HepG2 (cell line): Measurements from ENCODE around the gene TOM1L2. TPM values are rescaled to one million over a fixed set of nuclear protein-coding genes. Genes with fewer than 3 reads are reported as not detected.
A peak's percentile ranks its signal among the peaks of the same experiment; 100 is the strongest.

Experiments
- ATRX ChIP-seq: sonication (generic); formaldehyde crosslinking; IDR thresholded peaks from 2 replicates; pipeline ENCODE4 v1.4.0; 2020; ENCODE audit warnings: missing genetic modification reagents, borderline replicate concordance
- BHLHE40 ChIP-seq: IDR thresholded peaks from 2 replicates; pipeline ENCODE4 v1.6.1; 2011; ENCODE audit warnings: low read length, improper control_type of control experiment
- CHD2 ChIP-seq: IDR thresholded peaks from 2 replicates; pipeline ENCODE4 v1.6.1; 2011; ENCODE audit warnings: low read depth, low read length, improper control_type of control experiment
- HIVEP1 ChIP-seq: sonication (generic); formaldehyde crosslinking; IDR thresholded peaks from 2 replicates; pipeline ENCODE4 v1.4.0; 2020; ENCODE audit warnings: mild to moderate bottlenecking, missing genetic modification reagents
- KDM1A ChIP-seq: IDR thresholded peaks from 2 replicates; pipeline ENCODE4 v1.6.1; 2016; ENCODE audit warnings: missing compliant biosample characterization
- MAFG ChIP-seq: sonication (generic); formaldehyde crosslinking; IDR thresholded peaks from 2 replicates; pipeline ENCODE4 v1.5.1; 2020; ENCODE audit warnings: mild to moderate bottlenecking, missing genetic modification reagents
- MTA1 ChIP-seq: sonication (generic); formaldehyde crosslinking; IDR thresholded peaks from 2 replicates; pipeline ENCODE4 v1.4.0; 2020; ENCODE audit warnings: missing genetic modification reagents, mild to moderate bottlenecking, borderline replicate concordance
- NFE2L2 ChIP-seq: fragments of 150-350 bp; IDR thresholded peaks from 2 replicates; pipeline ENCODE4 v1.6.1; 2014; ENCODE audit warnings: low read length
- RBFOX2 ChIP-seq: fragments of 200-400 bp; formaldehyde crosslinking; IDR thresholded peaks from 2 replicates; pipeline ENCODE4 v1.6.1; 2017; ENCODE audit warnings: low read depth, mild to moderate bottlenecking, low read length
- RNF2 ChIP-seq: fragments of 450-650 bp; conservative IDR thresholded peaks from 2 replicates; pipeline ENCODE4 v1.6.1; 2016; ENCODE audit warnings: low read depth
- ZNF12 ChIP-seq: sonication (generic); formaldehyde crosslinking; IDR thresholded peaks from 2 replicates; pipeline ENCODE4 v1.5.0; 2020; ENCODE audit warnings: missing genetic modification reagents
- ZNF264 ChIP-seq: sonication (generic); formaldehyde crosslinking; IDR thresholded peaks from 2 replicates; pipeline ENCODE4 v1.4.0; 2020; ENCODE audit warnings: missing genetic modification reagents
- ZNF674 ChIP-seq: sonication (generic); formaldehyde crosslinking; IDR thresholded peaks from 2 replicates; pipeline ENCODE4 v1.5.0; 2020; ENCODE audit warnings: low read depth, mild to moderate bottlenecking, missing genetic modification reagents
- polyA plus RNA-seq, 8 experiments: library from polyadenylated mRNA; depleted of rRNA in 3 of 8; stranded (reverse) in 7 of 8; unstranded in 1 of 8; fragments of >200 nt; fragmentation: Illumina TruSeq in 4 of 8; extraction: Trizol in 4 of 8; gene quantifications; 2 replicates each; pipeline versions ENCODE4 v1.2.1 to v1.2.3, GENCODE V29; 2011 to 2016; ENCODE audit warnings: low read depth in 4 of 8, missing spikeins in 1 of 8, mixed read lengths in 1 of 8; ENCODE audit not compliant: insufficient read depth in 1 of 8
- total RNA-seq, 5 experiments: library from RNA; depleted of rRNA; stranded (reverse); fragments of >200 nt; fragmentation: Illumina TruSeq; extraction: Trizol; gene quantifications; 2 replicates each; pipeline ENCODE4 v1.2.3, GENCODE V29; 2016; ENCODE audit warnings: low read depth in 1 of 5
- TF ChIP-seq, protein P1 (sequence below): sonication (generic); formaldehyde crosslinking; IDR thresholded peaks from 2 replicates; pipeline ENCODE4 v1.8.0; 2022; ENCODE audit warnings: missing genetic modification reagents, low read depth, mild to moderate bottlenecking, borderline replicate concordance
- TF ChIP-seq, protein P2 (sequence below): IDR thresholded peaks from 2 replicates; pipeline ENCODE4 v1.6.1; 2016; ENCODE audit warnings: low read depth, control low read depth
- TF ChIP-seq, protein P3 (sequence below): sonication (generic); formaldehyde crosslinking; IDR thresholded peaks from 2 replicates; pipeline ENCODE4 v1.8.1; 2023; ENCODE audit warnings: mild to moderate bottlenecking, moderate library complexity, missing genetic modification reagents
- TF ChIP-seq, protein P4 (sequence below): sonication (generic); formaldehyde crosslinking; IDR thresholded peaks from 2 replicates; pipeline ENCODE4 v1.5.0; 2020; ENCODE audit warnings: mild to moderate bottlenecking, missing genetic modification reagents, borderline replicate concordance
- TF ChIP-seq, protein P5 (sequence below): sonication (generic); formaldehyde crosslinking; conservative IDR thresholded peaks from 2 replicates; pipeline ENCODE4 v1.4.0; 2020; ENCODE audit warnings: missing genetic modification reagents
- TF ChIP-seq, protein P6 (sequence below): sonication (generic); formaldehyde crosslinking; IDR thresholded peaks from 2 replicates; pipeline ENCODE4 v1.4.0; 2020; ENCODE audit warnings: missing genetic modification reagents, borderline replicate concordance

The TOM1L2 gene
- total and polyA plus RNA-seq, 2 of the 13 experiments (the other 11 are each of a cell fraction or from before 2014, with no cell fraction given): 4.7 to 7.4 TPM

DNA sequence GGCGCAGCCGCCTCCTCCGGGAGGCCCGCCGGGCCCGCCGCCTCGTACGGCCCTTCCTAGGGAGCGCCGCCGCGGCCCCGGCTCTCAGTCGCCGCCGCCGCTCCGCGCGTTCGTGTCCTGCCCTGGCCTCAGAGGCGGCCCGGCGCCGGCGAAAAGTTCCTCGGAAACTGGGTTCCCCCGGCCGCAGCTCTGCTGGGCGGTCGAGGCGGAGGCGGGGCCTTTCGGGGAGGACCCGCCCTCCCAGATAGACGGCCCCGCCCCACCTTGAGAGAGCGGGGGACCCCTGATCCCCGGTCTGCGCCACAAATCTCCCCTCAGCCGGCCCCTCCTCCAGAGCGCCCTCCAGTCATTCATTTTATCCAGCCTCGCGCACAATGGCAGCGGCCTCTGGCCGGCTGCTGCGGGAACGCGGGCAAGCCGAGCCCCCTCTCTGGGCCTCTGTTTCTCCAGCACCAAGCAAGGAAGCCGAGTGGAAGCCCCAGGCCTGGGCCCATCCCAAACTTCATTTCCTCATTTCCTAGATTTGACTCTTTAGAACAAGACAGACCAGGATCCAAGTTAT is 135.3 kb downstream of the TOM1L2 start, which contains the start of gene SREBF1 (continued):
- TF ChIP-seq BHLHE40: no peak
- no peak for TF ChIP-seq ZNF12 (CRISPR knock-in tag)
- TF ChIP-seq RNF2: no peak
- 0 out of 2 replicates have a peak, but pooled peaks have one; percentile 8 for TF ChIP-seq MTA1 (CRISPR knock-in tag)
- no peak for TF ChIP-seq HIVEP1
- TF ChIP-seq, protein P1, sequence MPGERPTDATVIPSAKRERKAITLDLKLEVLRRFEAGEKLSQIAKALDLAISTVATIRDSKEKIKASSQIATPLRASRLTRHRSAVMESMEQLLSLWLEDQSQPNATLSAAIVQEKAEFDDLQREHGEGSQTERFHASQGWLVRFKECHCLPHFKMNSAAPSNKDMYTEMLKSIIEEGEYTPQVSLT (CRISPR knock-in tag): no peak
- no peak for TF ChIP-seq NFE2L2
- TF ChIP-seq, protein P2, sequence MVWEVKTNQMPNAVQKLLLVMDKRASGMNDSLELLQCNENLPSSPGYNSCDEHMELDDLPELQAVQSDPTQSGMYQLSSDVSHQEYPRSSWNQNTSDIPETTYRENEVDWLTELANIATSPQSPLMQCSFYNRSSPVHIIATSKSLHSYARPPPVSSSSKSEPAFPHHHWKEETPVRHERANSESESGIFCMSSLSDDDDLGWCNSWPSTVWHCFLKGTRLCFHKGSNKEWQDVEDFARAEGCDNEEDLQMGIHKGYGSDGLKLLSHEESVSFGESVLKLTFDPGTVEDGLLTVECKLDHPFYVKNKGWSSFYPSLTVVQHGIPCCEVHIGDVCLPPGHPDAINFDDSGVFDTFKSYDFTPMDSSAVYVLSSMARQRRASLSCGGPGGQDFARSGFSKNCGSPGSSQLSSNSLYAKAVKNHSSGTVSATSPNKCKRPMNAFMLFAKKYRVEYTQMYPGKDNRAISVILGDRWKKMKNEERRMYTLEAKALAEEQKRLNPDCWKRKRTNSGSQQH (CRISPR knock-in tag): 0 out of 2 replicates have a peak, but pooled peaks have one; percentile 26
- TF ChIP-seq, protein P3, sequence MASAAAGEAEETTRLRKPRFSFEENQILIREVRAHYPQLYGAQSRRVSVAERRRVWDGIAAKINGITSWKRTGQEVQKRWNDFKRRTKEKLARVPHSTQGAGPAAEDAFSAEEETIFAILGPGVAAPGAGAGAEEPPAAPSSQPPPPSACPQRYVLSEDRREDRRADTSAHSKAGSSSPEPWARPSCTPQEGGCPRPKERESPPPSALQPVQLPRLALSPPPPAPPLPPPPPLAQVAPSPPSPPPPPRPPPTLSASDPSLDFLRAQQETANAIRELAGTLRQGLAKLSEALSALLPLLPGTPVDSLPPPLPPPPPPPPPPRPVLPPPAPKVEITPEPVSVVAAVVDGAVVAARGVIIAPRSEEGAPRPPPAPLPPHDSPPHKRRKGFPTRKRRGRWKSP (CRISPR knock-in tag): no peak; the same call in 1 of the 2 replicates
- TF ChIP-seq KDM1A (CRISPR knock-in tag): no peak
- 0 out of 2 replicates have a peak, but pooled peaks have one; percentile 29 for TF ChIP-seq CHD2
- TF ChIP-seq ATRX: no peak
- TF ChIP-seq MAFG (CRISPR knock-in tag): no peak
- TF ChIP-seq ZNF674 (CRISPR knock-in tag): no peak
- TF ChIP-seq, protein P4, sequence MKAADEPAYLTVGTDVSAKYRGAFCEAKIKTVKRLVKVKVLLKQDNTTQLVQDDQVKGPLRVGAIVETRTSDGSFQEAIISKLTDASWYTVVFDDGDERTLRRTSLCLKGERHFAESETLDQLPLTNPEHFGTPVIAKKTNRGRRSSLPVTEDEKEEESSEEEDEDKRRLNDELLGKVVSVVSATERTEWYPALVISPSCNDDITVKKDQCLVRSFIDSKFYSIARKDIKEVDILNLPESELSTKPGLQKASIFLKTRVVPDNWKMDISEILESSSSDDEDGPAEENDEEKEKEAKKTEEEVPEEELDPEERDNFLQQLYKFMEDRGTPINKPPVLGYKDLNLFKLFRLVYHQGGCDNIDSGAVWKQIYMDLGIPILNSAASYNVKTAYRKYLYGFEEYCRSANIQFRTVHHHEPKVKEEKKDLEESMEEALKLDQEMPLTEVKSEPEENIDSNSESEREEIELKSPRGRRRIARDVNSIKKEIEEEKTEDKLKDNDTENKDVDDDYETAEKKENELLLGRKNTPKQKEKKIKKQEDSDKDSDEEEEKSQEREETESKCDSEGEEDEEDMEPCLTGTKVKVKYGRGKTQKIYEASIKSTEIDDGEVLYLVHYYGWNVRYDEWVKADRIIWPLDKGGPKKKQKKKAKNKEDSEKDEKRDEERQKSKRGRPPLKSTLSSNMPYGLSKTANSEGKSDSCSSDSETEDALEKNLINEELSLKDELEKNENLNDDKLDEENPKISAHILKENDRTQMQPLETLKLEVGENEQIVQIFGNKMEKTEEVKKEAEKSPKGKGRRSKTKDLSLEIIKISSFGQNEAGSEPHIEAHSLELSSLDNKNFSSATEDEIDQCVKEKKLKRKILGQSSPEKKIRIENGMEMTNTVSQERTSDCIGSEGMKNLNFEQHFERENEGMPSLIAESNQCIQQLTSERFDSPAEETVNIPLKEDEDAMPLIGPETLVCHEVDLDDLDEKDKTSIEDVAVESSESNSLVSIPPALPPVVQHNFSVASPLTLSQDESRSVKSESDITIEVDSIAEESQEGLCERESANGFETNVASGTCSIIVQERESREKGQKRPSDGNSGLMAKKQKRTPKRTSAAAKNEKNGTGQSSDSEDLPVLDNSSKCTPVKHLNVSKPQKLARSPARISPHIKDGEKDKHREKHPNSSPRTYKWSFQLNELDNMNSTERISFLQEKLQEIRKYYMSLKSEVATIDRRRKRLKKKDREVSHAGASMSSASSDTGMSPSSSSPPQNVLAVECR: no peak
- TF ChIP-seq ZNF264 (CRISPR knock-in tag): peak; percentile 99
- peak; percentile 94 for TF ChIP-seq RBFOX2
- TF ChIP-seq, protein P5, sequence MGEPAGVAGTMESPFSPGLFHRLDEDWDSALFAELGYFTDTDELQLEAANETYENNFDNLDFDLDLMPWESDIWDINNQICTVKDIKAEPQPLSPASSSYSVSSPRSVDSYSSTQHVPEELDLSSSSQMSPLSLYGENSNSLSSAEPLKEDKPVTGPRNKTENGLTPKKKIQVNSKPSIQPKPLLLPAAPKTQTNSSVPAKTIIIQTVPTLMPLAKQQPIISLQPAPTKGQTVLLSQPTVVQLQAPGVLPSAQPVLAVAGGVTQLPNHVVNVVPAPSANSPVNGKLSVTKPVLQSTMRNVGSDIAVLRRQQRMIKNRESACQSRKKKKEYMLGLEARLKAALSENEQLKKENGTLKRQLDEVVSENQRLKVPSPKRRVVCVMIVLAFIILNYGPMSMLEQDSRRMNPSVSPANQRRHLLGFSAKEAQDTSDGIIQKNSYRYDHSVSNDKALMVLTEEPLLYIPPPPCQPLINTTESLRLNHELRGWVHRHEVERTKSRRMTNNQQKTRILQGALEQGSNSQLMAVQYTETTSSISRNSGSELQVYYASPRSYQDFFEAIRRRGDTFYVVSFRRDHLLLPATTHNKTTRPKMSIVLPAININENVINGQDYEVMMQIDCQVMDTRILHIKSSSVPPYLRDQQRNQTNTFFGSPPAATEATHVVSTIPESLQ (CRISPR knock-in tag): no peak
- TF ChIP-seq, protein P6, sequence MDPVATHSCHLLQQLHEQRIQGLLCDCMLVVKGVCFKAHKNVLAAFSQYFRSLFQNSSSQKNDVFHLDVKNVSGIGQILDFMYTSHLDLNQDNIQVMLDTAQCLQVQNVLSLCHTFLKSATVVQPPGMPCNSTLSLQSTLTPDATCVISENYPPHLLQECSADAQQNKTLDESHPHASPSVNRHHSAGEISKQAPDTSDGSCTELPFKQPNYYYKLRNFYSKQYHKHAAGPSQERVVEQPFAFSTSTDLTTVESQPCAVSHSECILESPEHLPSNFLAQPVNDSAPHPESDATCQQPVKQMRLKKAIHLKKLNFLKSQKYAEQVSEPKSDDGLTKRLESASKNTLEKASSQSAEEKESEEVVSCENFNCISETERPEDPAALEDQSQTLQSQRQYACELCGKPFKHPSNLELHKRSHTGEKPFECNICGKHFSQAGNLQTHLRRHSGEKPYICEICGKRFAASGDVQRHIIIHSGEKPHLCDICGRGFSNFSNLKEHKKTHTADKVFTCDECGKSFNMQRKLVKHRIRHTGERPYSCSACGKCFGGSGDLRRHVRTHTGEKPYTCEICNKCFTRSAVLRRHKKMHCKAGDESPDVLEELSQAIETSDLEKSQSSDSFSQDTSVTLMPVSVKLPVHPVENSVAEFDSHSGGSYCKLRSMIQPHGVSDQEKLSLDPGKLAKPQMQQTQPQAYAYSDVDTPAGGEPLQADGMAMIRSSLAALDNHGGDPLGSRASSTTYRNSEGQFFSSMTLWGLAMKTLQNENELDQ (CRISPR knock-in tag): no peak
